Transverse colon (tissue), 3 donors: ENCODE measurements around the gene CRKL.

Experiments used
- EP300 ChIP-seq: sonication (generic); formaldehyde crosslinking; IDR thresholded peaks from one replicate; pipeline ENCODE4 v1.6.1; 2017; ENCODE audit warnings: antibody characterized with exemption, low read depth
- POLR2A ChIP-seq: fragments of 450-650 bp; IDR thresholded peaks from one replicate; pipeline ENCODE4 v1.6.1; 2016; ENCODE audit warnings: antibody characterized with exemption, mild to moderate bottlenecking, moderate library complexity
- TF ChIP-seq, protein P1 (sequence below), 5 experiments: fragments of 200-600 bp in 3 of 5; fragments of 450-650 bp in 2 of 5; sonication (generic) in 3 of 5; IDR thresholded peaks; 1 replicate in 2 of 5; 2 replicates in 3 of 5; pipeline ENCODE4 v1.5.1; 2016 to 2017; ENCODE audit warnings: antibody characterized with exemption in 5 of 5, inconsistent platforms in 3 of 5, mild to moderate bottlenecking in 2 of 5, moderate library complexity in 1 of 5

DNA sequence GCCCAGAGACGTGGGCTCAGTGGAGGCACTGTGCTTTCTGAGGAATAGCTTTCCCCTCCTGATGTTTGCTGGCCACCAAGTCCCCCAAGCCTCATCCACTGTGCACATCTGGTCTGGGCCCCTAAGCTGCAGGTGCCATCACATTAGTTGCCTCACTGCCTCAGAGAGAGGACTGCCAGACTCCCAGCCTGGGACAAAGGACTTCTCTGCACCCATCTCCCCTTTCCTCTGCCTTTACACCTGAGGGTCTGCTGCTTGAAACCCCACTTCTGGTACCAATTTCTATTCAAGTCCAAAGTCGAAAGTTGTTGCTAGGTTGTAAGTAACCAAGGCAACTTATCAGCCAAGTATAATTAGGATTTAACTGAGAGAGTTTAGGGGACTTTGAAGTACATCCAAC is 61.2 kb downstream of the CRKL start:
- TF ChIP-seq, protein P1, sequence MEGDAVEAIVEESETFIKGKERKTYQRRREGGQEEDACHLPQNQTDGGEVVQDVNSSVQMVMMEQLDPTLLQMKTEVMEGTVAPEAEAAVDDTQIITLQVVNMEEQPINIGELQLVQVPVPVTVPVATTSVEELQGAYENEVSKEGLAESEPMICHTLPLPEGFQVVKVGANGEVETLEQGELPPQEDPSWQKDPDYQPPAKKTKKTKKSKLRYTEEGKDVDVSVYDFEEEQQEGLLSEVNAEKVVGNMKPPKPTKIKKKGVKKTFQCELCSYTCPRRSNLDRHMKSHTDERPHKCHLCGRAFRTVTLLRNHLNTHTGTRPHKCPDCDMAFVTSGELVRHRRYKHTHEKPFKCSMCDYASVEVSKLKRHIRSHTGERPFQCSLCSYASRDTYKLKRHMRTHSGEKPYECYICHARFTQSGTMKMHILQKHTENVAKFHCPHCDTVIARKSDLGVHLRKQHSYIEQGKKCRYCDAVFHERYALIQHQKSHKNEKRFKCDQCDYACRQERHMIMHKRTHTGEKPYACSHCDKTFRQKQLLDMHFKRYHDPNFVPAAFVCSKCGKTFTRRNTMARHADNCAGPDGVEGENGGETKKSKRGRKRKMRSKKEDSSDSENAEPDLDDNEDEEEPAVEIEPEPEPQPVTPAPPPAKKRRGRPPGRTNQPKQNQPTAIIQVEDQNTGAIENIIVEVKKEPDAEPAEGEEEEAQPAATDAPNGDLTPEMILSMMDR (IDR thresholded peaks at IDR 0.05): no peak
- no peak for TF ChIP-seq POLR2A
- TF ChIP-seq EP300: no peak
